Central memory CD8-positive, alpha-beta T cell (primary cell): ENCODE measurements around the gene HERPUD1.

Experiments
- ATAC-seq: fragments of 150-1000 bp; cut with Tn5 transposase; replicated peaks from 2 replicates; pipeline ENCODE4 v1.10.0; 2022; ENCODE audit warnings: mild to moderate bottlenecking, moderate FRiP score, moderate number of reproducible peaks; ENCODE audit not compliant: poor library complexity, severe bottlenecking; ENCODE audit errors: extremely low read depth
- DNase-seq, 2 donors: peaks; one replicate each; pipeline ENCODE4 v3.0.0; 2021; ENCODE audit warnings: low spot score in 2 of 2
- H3K27ac Mint-ChIP-seq: one replicate; pipeline ENCODE4 v1.8.0; 2022; ENCODE audit warnings: low read depth, mild to moderate bottlenecking, moderate library complexity, mixed read lengths
- H3K27me3 Mint-ChIP-seq: one replicate; pipeline ENCODE4 v1.8.0; 2022; ENCODE audit warnings: mixed read lengths
- H3K36me3 Mint-ChIP-seq: one replicate; pipeline ENCODE4 v1.8.0; 2022; ENCODE audit warnings: mild to moderate bottlenecking, moderate library complexity, mixed read lengths; ENCODE audit not compliant: insufficient read depth
- H3K4me1 Mint-ChIP-seq: one replicate; pipeline ENCODE4 v1.8.0; 2022; ENCODE audit warnings: mixed read lengths
- H3K4me3 Mint-ChIP-seq: one replicate; pipeline ENCODE4 v1.8.0; 2022; ENCODE audit warnings: mild to moderate bottlenecking, moderate library complexity, mixed read lengths
- H3K9me3 Mint-ChIP-seq: one replicate; pipeline ENCODE4 v1.8.0; 2022; ENCODE audit warnings: mixed read lengths

Gene HERPUD1

DNA sequence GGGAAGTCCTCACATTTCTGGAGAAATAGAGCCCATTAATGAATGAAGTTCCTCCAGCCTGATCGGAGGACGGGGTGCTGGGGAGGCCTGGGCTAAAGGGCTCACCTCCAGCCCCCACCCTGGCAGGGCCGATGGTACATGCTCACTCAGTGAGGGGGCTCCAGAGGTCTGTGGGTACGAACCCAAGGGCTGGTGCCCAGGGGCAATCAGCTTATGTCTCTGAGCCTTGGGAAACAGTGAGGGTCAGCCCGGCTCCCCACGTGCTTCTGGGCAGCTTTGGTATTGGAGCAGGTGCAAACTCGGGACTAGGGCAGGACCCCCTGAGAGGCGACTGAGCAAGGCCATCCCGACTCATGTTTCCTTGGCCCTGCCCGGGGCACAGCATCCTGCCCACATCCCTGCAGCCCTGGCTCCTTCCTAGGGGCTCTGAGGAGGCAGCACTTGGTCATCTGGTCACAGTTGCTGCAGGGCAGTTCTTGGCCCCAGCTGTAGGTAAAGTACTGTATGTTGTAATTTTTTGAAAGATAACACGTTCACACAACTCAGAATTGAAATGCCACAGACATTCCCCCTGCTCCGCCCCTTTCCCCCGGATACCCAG is 28.8 kb downstream of the HERPUD1 start:
- H3K27ac Mint-ChIP-seq, result no peak overlapping the region
- no peak for DNase-seq
- H3K9me3 Mint-ChIP-seq, result no peaks in the 10 kb centered on the region
- peaks cover 1% of the 10 kb centered on the region for H3K36me3 Mint-ChIP-seq
- no peak overlapping the region for H3K4me3 Mint-ChIP-seq
- H3K4me1 Mint-ChIP-seq, result peaks cover 16% of the 10 kb centered on the region
- no peaks in the 10 kb centered on the region for H3K27me3 Mint-ChIP-seq
- no peak for ATAC-seq

DNA sequence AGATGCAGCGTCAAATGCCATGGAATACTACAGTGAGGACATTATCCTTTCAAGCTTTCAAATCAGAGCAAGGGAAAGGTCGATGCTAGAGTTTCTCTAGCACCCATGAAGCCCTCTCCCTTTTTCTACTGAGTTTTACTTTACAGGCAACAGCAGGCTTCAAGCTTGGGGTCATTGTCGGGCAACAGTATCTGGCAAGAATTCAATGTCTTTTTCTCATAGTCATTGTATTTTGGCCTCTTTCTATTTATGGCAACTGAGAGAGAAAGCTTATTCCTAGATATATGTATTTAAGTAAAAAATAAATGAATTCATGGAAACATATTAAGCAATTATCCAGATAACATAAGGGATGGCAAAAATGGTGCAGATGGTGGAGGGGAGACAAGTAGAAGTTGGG is 29.4 kb downstream of the HERPUD1 start:
- H3K4me3 Mint-ChIP-seq, result no peak overlapping the region
- no peak for ATAC-seq

DNA sequence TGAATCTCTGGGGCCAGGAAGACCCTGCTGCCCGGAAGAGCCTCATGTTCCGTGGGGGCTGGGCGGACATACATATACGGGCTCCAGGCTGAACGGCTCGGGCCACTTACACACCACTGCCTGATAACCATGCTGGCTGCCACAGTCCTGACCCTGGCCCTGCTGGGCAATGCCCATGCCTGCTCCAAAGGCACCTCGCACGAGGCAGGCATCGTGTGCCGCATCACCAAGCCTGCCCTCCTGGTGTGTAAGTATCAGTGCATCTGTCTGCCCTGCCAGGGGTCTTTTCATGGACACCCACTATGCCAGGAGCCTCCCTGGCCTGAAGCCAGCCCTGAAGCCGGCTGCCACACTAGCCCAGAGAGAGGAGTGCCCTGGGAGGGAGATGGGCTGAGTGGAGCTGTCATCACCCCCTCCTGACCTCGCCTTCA is 29.9 kb downstream of the HERPUD1 start, which contains the start of gene CETP:
Gene CETP (plus strand): TSS at position 100 of the 431 bp plus-strand sequence. CDS start 30 bp downstream, at position 130.
- no peak for DNase-seq
- peaks cover 4% of the 10 kb centered on the region for H3K36me3 Mint-ChIP-seq
- ATAC-seq, result no peak
- H3K27me3 Mint-ChIP-seq, result no peaks in the 10 kb centered on the region
- H3K27ac Mint-ChIP-seq, result no peak within 1 kb of the TSS
- no peak within 1 kb of the TSS for H3K4me3 Mint-ChIP-seq
- H3K4me1 Mint-ChIP-seq, result peaks cover 23% of the 10 kb centered on the region
- no peaks in the 10 kb centered on the region for H3K9me3 Mint-ChIP-seq

More for the DNA sequence above, 29.4 kb downstream of the HERPUD1 start:
- Mint-ChIP-seq H3K4me1 (peaks cover 23% of the 10 kb centered on the region), H3K36me3 (peaks cover 4% of the 10 kb centered on the region), H3K9me3 (no peaks in the 10 kb centered on the region), H3K27ac (no peak overlapping the region), H3K27me3 (no peaks in the 10 kb centered on the region)
- no peak for DNase-seq

- H3K4me3 Mint-ChIP-seq, result no peak overlapping the region
- no peaks in the 10 kb centered on the region for H3K27me3 Mint-ChIP-seq
- peaks cover 23% of the 10 kb centered on the region for H3K4me1 Mint-ChIP-seq
- DNase-seq (peak; percentile 90 to 99), ATAC-seq (peak; percentile 91)
- H3K27ac Mint-ChIP-seq, result peak overlapping the region; percentile 68
- no peaks in the 10 kb centered on the region for H3K9me3 Mint-ChIP-seq
- H3K36me3 Mint-ChIP-seq, result peaks cover 4% of the 10 kb centered on the region
These were observed 32.6 kb downstream of the HERPUD1 start for GRCh38 chr16:56964243-56965148.

DNA sequence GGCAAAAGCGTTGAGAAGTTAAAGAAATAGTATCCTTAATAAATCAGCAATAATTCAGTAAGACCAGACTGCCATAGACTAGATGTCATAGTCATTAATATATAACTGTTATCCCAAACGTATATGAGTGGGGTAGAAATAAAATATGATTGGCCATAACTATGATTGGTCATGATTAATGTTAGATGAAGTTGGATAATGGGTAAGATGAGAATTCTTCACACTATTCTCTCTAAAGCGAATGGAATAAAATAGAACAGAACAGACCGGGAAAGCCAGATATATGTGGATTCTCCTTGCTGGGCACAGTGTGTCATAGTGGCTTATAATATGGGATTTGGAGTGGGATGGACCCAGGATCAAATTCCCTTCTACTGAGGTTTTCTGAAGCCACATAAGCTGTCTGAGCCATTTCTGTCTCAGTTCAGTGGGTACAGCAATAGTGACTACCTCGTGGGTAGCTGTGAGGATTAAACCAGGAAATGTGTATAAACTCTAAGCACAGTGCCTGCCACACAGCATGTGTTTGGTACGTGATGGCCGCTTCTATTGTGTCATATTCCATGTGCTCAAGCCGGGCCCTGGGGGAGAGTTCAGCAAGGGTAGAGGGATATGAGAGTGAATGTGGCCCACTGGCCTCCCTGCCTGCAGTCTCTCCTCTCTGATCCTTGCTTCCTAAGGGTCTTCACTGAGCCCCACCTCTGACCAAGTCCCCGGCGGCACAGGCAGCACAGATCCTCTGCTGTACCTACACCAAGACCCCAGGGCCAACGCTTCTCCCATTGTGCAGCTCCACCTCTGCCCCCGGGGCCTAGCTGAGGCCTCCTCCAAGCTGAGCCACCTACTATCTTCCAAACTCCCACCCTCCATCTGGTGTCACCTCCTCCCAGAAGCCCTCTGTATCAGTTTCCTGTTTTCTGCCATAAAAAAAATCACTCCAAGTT is 33.5 kb downstream of the HERPUD1 start:
- Mint-ChIP-seq H3K27ac (peak overlapping the region; percentile 68), H3K36me3 (peaks cover 4% of the 10 kb centered on the region)

GRCh38 chr16:56966093-56966475 is 34.1 kb downstream of the HERPUD1 start:
- ATAC-seq, result no peak
- no peak overlapping the region for H3K4me3 Mint-ChIP-seq
- H3K9me3 Mint-ChIP-seq, result no peaks in the 10 kb centered on the region
- H3K36me3 Mint-ChIP-seq, result peaks cover 4% of the 10 kb centered on the region
- no peak for DNase-seq
- H3K27me3 Mint-ChIP-seq, result no peaks in the 10 kb centered on the region
- peaks cover 26% of the 10 kb centered on the region for H3K4me1 Mint-ChIP-seq
- peak overlapping the region; percentile 11 for H3K27ac Mint-ChIP-seq

More for the DNA sequence above, 33.5 kb downstream of the HERPUD1 start:
- DNase-seq (no peak), ATAC-seq (no peak)
- Mint-ChIP-seq H3K9me3 (no peaks in the 10 kb centered on the region), H3K27me3 (no peaks in the 10 kb centered on the region), H3K4me3 (no peak overlapping the region), H3K4me1 (peaks cover 23% of the 10 kb centered on the region)

DNA sequence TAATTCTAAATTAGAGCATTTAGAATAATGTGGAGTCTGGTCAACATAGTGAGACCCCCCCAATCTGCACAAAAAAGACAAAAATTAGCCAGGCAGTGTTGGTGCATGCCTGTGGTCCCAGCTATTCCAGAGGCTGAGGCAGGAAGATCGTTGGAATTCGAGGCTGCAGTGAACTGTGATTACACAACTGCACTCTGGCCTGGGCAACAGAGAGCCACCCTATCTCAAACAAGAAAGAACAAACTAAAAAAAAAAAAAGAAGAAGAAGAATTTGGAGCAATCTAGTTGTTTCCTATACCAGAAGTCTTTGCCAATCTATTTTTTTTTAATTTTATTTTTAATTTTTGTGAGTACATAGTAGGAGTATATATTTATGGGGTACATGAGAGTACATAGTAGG is 35.8 kb downstream of the HERPUD1 start:
- Mint-ChIP-seq H3K4me1 (peaks cover 30% of the 10 kb centered on the region), H3K36me3 (peaks cover 4% of the 10 kb centered on the region), H3K27me3 (no peaks in the 10 kb centered on the region), H3K9me3 (no peaks in the 10 kb centered on the region), H3K27ac (no peak overlapping the region), H3K4me3 (no peak overlapping the region)
- no peak for ATAC-seq
- no peak for DNase-seq

GRCh38 chr16:56969769-56970168 is 37.8 kb downstream of the HERPUD1 start:
- Mint-ChIP-seq H3K4me1 (peaks cover 37% of the 10 kb centered on the region), H3K36me3 (peaks cover 2% of the 10 kb centered on the region), H3K9me3 (no peaks in the 10 kb centered on the region), H3K27ac (no peak overlapping the region), H3K4me3 (no peak overlapping the region), H3K27me3 (no peaks in the 10 kb centered on the region)
- DNase-seq (no peak), ATAC-seq (no peak)

DNA sequence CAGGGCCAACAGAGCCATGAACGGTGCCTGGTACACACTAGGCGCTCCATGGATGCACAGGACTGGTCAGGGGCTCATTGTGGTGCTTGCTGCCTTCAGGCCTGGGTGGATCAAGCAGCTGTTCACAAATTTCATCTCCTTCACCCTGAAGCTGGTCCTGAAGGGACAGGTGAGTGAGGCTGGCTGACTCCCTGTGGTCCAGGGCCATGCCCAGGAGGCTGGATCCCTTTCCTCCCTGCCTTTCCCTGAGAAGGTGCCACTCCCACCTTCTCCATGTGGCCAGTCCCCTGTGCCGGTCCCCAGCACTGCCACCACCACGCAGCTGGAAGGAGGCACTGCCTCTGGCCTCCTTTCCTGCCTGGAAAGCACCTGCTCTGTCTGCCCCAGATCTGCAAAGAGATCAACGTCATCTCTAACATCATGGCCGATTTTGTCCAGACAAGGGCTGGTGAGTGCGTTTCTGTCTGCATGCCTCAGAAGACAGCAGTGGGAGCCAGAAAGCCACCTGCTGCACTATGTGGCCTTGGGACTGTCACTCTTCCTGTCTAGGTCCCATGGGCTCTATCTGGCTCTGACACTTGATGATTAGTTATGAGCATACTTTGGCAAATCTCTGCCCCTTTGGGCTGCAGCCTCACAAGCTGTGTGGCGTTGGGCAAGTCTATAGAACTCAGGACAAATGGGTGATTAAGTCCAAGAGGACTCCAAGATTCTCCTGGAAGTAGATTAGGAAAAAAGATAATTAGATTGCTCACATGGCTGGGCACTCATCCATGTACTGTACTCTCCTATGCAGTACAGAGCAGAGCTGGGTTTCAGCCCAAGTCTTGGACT is 39.2 kb downstream of the HERPUD1 start:
- Mint-ChIP-seq H3K9me3 (no peaks in the 10 kb centered on the region), H3K27ac (no peak overlapping the region), H3K4me1 (peaks cover 36% of the 10 kb centered on the region), H3K27me3 (no peaks in the 10 kb centered on the region), H3K4me3 (no peak overlapping the region), H3K36me3 (no peaks in the 10 kb centered on the region)
- ATAC-seq (no peak), DNase-seq (no peak)

GRCh38 chr16:56971768-56972043 is 39.8 kb downstream of the HERPUD1 start:
- ATAC-seq (no peak), DNase-seq (no peak)
- Mint-ChIP-seq H3K27me3 (no peaks in the 10 kb centered on the region), H3K27ac (no peak overlapping the region), H3K36me3 (no peaks in the 10 kb centered on the region), H3K9me3 (no peaks in the 10 kb centered on the region), H3K4me1 (peaks cover 39% of the 10 kb centered on the region), H3K4me3 (no peak overlapping the region)

GRCh38 chr16:56972403-56973293 is 40.7 kb downstream of the HERPUD1 start:
- no peak overlapping the region for H3K27ac Mint-ChIP-seq

More at GRCh38 chr16:56972403-56973293, 40.7 kb downstream of the HERPUD1 start:
- Mint-ChIP-seq H3K36me3 (no peaks in the 10 kb centered on the region), H3K4me1 (peaks cover 45% of the 10 kb centered on the region), H3K4me3 (no peak overlapping the region), H3K27me3 (no peaks in the 10 kb centered on the region), H3K9me3 (no peaks in the 10 kb centered on the region)
- DNase-seq (no peak), ATAC-seq (no peak)
